H1 (cell line): ENCODE data around the gene TMEM244. TPM values are rescaled to one million over a fixed set of nuclear protein-coding genes. Genes with fewer than 3 reads are reported as not detected.

Source experiments
- CTCF ChIA-PET: fragments of 300-600 bp; sonication (Branson Sonifier 250); formaldehyde crosslinking; loops from one replicate; lab custom pipeline; 2021; ENCODE audit not compliant: partially characterized antibody; lab: Charles Lee
- POLR2A ChIA-PET: fragments of 300-600 bp; sonication (Branson Sonifier 250); formaldehyde crosslinking; loops from one replicate; lab custom pipeline; 2021; ENCODE audit warnings: inconsistent platforms; ENCODE audit not compliant: partially characterized antibody; lab: Charles Lee
- DNase-seq, 2 experiments: peaks; one replicate each; pipeline versions ENCODE4 v3.0.0 to v3.0.0-alpha.2; 2010 to 2022; ENCODE audit warnings: low spot score in 2 of 2, low read depth in 1 of 2, mixed read lengths in 1 of 2
- FAIRE-seq: peaks from 2 replicates; lab custom pipeline; 2011; peaks lifted over from hg19 to GRCh38; lab: Jason Lieb, UNC
- H2AFZ ChIP-seq: 2 replicates; pipeline ENCODE4 v1.8.1; 2012; ENCODE audit warnings: low read length, inconsistent platforms
- H2AK5ac ChIP-seq: 2 replicates; pipeline ENCODE4 v1.6.1; 2013; ENCODE audit warnings: low read depth, low read length
- H2BK120ac ChIP-seq: replicated peaks from 2 replicates; pipeline ENCODE3; 2013; ENCODE audit warnings: low read depth, low read length, inconsistent platforms
- H2BK12ac ChIP-seq: 2 replicates; pipeline ENCODE4 v1.6.1; 2013; ENCODE audit warnings: low read depth, low read length
- H2BK15ac ChIP-seq: 2 replicates; pipeline ENCODE4 v1.6.1; 2013; ENCODE audit warnings: low read length
- H2BK20ac ChIP-seq: 2 replicates; pipeline ENCODE4 v1.6.1; 2013; ENCODE audit warnings: low read length
- H2BK5ac ChIP-seq: 2 replicates; pipeline ENCODE4 v1.6.1; 2013; ENCODE audit warnings: low read depth, low read length
- H3K14ac ChIP-seq: 2 replicates; pipeline ENCODE4 v1.6.1; 2013; ENCODE audit warnings: inconsistent platforms; ENCODE audit not compliant: insufficient read length
- H3K18ac ChIP-seq: 2 replicates; pipeline ENCODE4 v1.6.1; 2013; ENCODE audit warnings: low read length; ENCODE audit errors: extremely low read depth
- H3K23ac ChIP-seq: 2 replicates; pipeline ENCODE4 v1.6.1; 2013; ENCODE audit warnings: inconsistent platforms; ENCODE audit not compliant: insufficient read length
- H3K23me2 ChIP-seq: 2 replicates; pipeline ENCODE4 v1.6.1; 2013; ENCODE audit warnings: low read depth, low read length
- H3K27ac ChIP-seq: 2 replicates; pipeline ENCODE4 v1.6.1; 2011; ENCODE audit warnings: low read depth, low read length, inconsistent platforms
- H3K27me3 ChIP-seq, 4 experiments: replicated peaks in 1 of 4; 1 replicate in 1 of 4; 2 replicates in 3 of 4; pipeline versions ENCODE4 v1.6.1 to v1.8.1; 2011 to 2013; ENCODE audit warnings: low read length in 3 of 4, mild to moderate bottlenecking in 3 of 4, inconsistent platforms in 2 of 4, mixed read lengths in 2 of 4, moderate library complexity in 1 of 4; ENCODE audit not compliant: control insufficient read depth in 3 of 4, insufficient read depth in 3 of 4; ENCODE audit errors: extremely low read depth in 1 of 4
- H3K36me3 ChIP-seq, 4 experiments: 2 replicates each; pipeline versions ENCODE4 v1.6.1 to v1.8.1; 2011 to 2013; ENCODE audit warnings: mild to moderate bottlenecking in 4 of 4, low read length in 3 of 4, moderate library complexity in 2 of 4, control low read depth in 1 of 4, inconsistent platforms in 1 of 4; ENCODE audit not compliant: insufficient read depth in 4 of 4, control insufficient read depth in 2 of 4
- H3K4ac ChIP-seq: replicated peaks from 2 replicates; pipeline ENCODE3; 2013; ENCODE audit warnings: low read length, low read depth, mixed read lengths, inconsistent platforms; ENCODE audit not compliant: insufficient read length
- H3K4me1 ChIP-seq, 4 experiments: replicated peaks in 1 of 4; 1 replicate in 1 of 4; 2 replicates in 3 of 4; pipeline versions ENCODE4 v1.6.1 to v1.8.1; 2011 to 2013; ENCODE audit warnings: low read length in 3 of 4, inconsistent platforms in 2 of 4, mixed read lengths in 1 of 4; ENCODE audit not compliant: insufficient read depth in 4 of 4, control insufficient read depth in 3 of 4
- H3K4me2 ChIP-seq, 2 experiments: 2 replicates each; pipeline versions ENCODE4 v1.6.1 to v1.8.1; 2011 to 2013; ENCODE audit warnings: low read depth in 2 of 2, low read length in 2 of 2, control low read depth in 1 of 2, inconsistent platforms in 1 of 2, mild to moderate bottlenecking in 1 of 2; ENCODE audit not compliant: insufficient read depth in 1 of 2
- H3K4me3 ChIP-seq, 4 experiments: fragments of 200-600, 300-600 bp in 1 of 4; sonication (generic), shearing (Covaris generic), sonication (Bioruptor Twin) in 1 of 4; 2 replicates each; pipeline versions ENCODE4 v1.5.1 to v1.8.1; 2011 to 2016; ENCODE audit warnings: low read length in 4 of 4, low read depth in 3 of 4, control low read depth in 2 of 4, inconsistent platforms in 2 of 4, mild to moderate bottlenecking in 2 of 4, mixed read lengths in 1 of 4, moderate library complexity in 1 of 4; ENCODE audit not compliant: insufficient read depth in 2 of 4; ENCODE audit errors: extremely low read depth in 1 of 4
- H3K56ac ChIP-seq: replicated peaks from 2 replicates; pipeline ENCODE3; 2013; ENCODE audit warnings: low read depth, mild to moderate bottlenecking, mixed read lengths, low read length, inconsistent platforms; ENCODE audit not compliant: insufficient read length
- H3K79me1 ChIP-seq: 2 replicates; pipeline ENCODE4 v1.6.1; 2013; ENCODE audit warnings: low read depth, low read length, control low read depth
- H3K79me2 ChIP-seq, 2 experiments: 2 replicates each; pipeline versions ENCODE4 v1.6.1 to v1.8.1; 2012 to 2013; ENCODE audit warnings: low read length in 2 of 2, mild to moderate bottlenecking in 2 of 2, inconsistent platforms in 1 of 2; ENCODE audit not compliant: insufficient read depth in 2 of 2, control insufficient read depth in 1 of 2
- H3K9ac ChIP-seq, 4 experiments: replicated peaks in 1 of 4; 1 replicate in 1 of 4; 2 replicates in 3 of 4; pipeline versions ENCODE4 v1.6.1 to v1.8.1; 2011 to 2013; ENCODE audit warnings: low read depth in 3 of 4, low read length in 3 of 4, control low read depth in 2 of 4, mild to moderate bottlenecking in 2 of 4, moderate library complexity in 2 of 4, inconsistent platforms in 1 of 4; ENCODE audit errors: extremely low read depth in 1 of 4
- H3K9me3 ChIP-seq, 2 experiments: 2 replicates each; pipeline versions ENCODE4 v1.6.1 to v1.8.1; 2012 to 2013; ENCODE audit warnings: mild to moderate bottlenecking in 2 of 2, moderate library complexity in 2 of 2, control low read depth in 1 of 2, inconsistent platforms in 1 of 2, low read depth in 1 of 2, low read length in 1 of 2, mixed read lengths in 1 of 2; ENCODE audit not compliant: insufficient read depth in 2 of 2
- H4K20me1 ChIP-seq, 2 experiments: replicated peaks in 1 of 2; 2 replicates each; pipeline versions ENCODE3 to v1.8.1; 2011 to 2013; ENCODE audit warnings: inconsistent platforms in 2 of 2, low read length in 2 of 2, mild to moderate bottlenecking in 1 of 2; ENCODE audit not compliant: insufficient read depth in 2 of 2, control insufficient read depth in 1 of 2
- H4K5ac ChIP-seq: 2 replicates; pipeline ENCODE4 v1.6.1; 2013; ENCODE audit warnings: low read length, low read depth, mixed read lengths, inconsistent platforms; ENCODE audit not compliant: insufficient read length
- H4K8ac ChIP-seq: 2 replicates; pipeline ENCODE4 v1.8.0; 2013; ENCODE audit warnings: mild to moderate bottlenecking, moderate library complexity, low read length, inconsistent platforms; ENCODE audit not compliant: insufficient read depth; ENCODE audit errors: extremely low read depth
- H4K91ac ChIP-seq: replicated peaks from 2 replicates; pipeline ENCODE3; 2013; ENCODE audit warnings: low read length, mixed read lengths, inconsistent platforms; ENCODE audit not compliant: insufficient read length
- KDM1A ChIP-seq: fragments of 200-600, 300-600 bp; sonication (generic); IDR thresholded peaks from 2 replicates; pipeline ENCODE4 v1.7.1; 2016; ENCODE audit warnings: mild to moderate bottlenecking, low read length, borderline replicate concordance
- PHF8 ChIP-seq: fragments of 200-600 bp; sonication (generic); conservative IDR thresholded peaks from 2 replicates; pipeline ENCODE4 v1.7.1; 2012; ENCODE audit warnings: low read depth, mild to moderate bottlenecking, inconsistent platforms, low read length, moderate library complexity
- RBBP5 ChIP-seq: IDR thresholded peaks from 2 replicates; pipeline ENCODE4 v1.7.1; 2012; ENCODE audit warnings: low read depth, mild to moderate bottlenecking, inconsistent platforms, low read length, moderate library complexity, borderline replicate concordance
- SP2 ChIP-seq: IDR thresholded peaks from 2 replicates; pipeline ENCODE4 v1.6.1; 2012; ENCODE audit warnings: mild to moderate bottlenecking, low read length, inconsistent platforms
- TCF12 ChIP-seq: IDR thresholded peaks from 2 replicates; pipeline ENCODE4 v1.6.1; 2011; ENCODE audit warnings: low read depth, mild to moderate bottlenecking, low read length
- WGBS, 2 experiments: shearing (Covaris generic) in 1 of 2; methylation state at CpG; one replicate each; pipeline versions ENCODE4 v1.1.6 to v1.1.7; 2013 to 2015; ENCODE audit warnings: low lambda C conversion rate in 2 of 2, mixed read lengths in 2 of 2, inconsistent platforms in 1 of 2, low coverage in 1 of 2, missing lambda C conversion rate in 1 of 2; ENCODE audit not compliant: insufficient replicate concordance in 2 of 2, insufficient coverage in 1 of 2, insufficient read length in 1 of 2; ENCODE audit errors: extremely low coverage in 1 of 2, missing lambda C conversion rate in 1 of 2; 5-methylcytosine and 5-hydroxymethylcytosine counted together
- polyA plus RNA-seq, 7 experiments: library from polyadenylated mRNA; depleted of rRNA in 3 of 7; stranded (reverse) in 5 of 7; unstranded in 2 of 7; fragments of >200 nt in 5 of 7; fragments of 200-250 nt in 2 of 7; gene quantifications; 1 replicate in 5 of 7; 2 replicates in 1 of 7; 4 replicates in 1 of 7; pipeline versions ENCODE4 v1.2.1 to v1.2.3, GENCODE V29; 2011 to 2013; ENCODE audit warnings: missing spikeins in 2 of 7, mixed read lengths in 2 of 7
- total RNA-seq: library from RNA; stranded (reverse); fragmentation: NEBNext Ultra II Directional; extraction: Animal tissue kit (Norgen Biotek cat#: 25700); gene quantifications from 2 replicates; pipeline ENCODE4 v1.2.1, GENCODE V29; 2021
- TF ChIP-seq, protein P1 (sequence below), 3 experiments: IDR thresholded peaks; 1 replicate in 2 of 3; 2 replicates in 1 of 3; pipeline versions ENCODE4 v1.5.1 to v1.6.1; 2011; ENCODE audit warnings: low read length in 3 of 3, mild to moderate bottlenecking in 3 of 3, inconsistent platforms in 2 of 3, low read depth in 1 of 3, moderate library complexity in 1 of 3; ENCODE audit not compliant: insufficient read depth in 1 of 3; ENCODE audit errors: control extremely low read depth in 1 of 3

TMEM244 gene
- total and polyA plus RNA-seq, 2 of the 8 experiments (the other 6 are each of a cell fraction or from before 2014, with no cell fraction given) = not detected

DNA sequence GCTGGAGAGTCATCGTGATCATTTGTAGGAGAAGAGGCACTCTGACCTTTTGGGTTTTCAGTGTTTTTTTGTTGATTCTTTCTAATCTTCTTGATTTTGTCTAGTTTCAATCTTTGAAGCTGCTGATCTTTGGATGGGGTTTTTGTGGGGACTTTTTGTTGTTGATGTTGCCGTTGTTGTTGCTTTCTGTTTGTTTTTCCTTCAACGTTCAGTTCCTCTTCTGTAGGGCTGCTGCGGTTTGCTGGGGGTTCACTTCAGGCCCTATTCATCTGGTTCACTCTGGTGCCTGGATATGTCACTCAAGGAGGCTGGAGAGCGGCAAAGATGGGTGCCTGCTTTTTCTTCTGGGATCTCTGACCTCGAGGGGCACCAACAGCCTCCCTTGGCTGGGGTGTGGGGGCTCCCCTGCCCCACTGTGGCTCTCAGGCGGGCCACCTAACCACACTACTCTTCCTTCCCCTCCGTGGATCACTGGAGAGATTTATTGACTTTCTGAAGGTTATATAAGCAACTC, 21.5 kb upstream of the TMEM244 start:
- no peak overlapping the region for H3K4me2 ChIP-seq
- no peak overlapping the region for H3K9ac ChIP-seq
- H2AFZ ChIP-seq = no peak overlapping the region
- no peak overlapping the region for H3K18ac ChIP-seq
- H3K14ac ChIP-seq = no peak overlapping the region
- H2BK15ac ChIP-seq = no peak overlapping the region
- ChIA-PET CTCF (interaction anchor here (1.6 kb wide), 1 partner anchor 11 kb away, joined by 4 read pairs; no protein-coding TSS in a partner anchor), POLR2A (no interaction called here)
- H4K91ac ChIP-seq = no peak overlapping the region
- FAIRE-seq (no peak), DNase-seq (no peak)
- no peak overlapping the region for H2BK20ac ChIP-seq
- H3K23me2 ChIP-seq = no peaks in the 10 kb centered on the region
- no peak overlapping the region for H4K5ac ChIP-seq
- TF ChIP-seq RBBP5 = no peak
- TF ChIP-seq TCF12 = no peak
- TF ChIP-seq, protein P1, sequence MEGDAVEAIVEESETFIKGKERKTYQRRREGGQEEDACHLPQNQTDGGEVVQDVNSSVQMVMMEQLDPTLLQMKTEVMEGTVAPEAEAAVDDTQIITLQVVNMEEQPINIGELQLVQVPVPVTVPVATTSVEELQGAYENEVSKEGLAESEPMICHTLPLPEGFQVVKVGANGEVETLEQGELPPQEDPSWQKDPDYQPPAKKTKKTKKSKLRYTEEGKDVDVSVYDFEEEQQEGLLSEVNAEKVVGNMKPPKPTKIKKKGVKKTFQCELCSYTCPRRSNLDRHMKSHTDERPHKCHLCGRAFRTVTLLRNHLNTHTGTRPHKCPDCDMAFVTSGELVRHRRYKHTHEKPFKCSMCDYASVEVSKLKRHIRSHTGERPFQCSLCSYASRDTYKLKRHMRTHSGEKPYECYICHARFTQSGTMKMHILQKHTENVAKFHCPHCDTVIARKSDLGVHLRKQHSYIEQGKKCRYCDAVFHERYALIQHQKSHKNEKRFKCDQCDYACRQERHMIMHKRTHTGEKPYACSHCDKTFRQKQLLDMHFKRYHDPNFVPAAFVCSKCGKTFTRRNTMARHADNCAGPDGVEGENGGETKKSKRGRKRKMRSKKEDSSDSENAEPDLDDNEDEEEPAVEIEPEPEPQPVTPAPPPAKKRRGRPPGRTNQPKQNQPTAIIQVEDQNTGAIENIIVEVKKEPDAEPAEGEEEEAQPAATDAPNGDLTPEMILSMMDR (IDR thresholded peaks at IDR 0.05; ENCODE audit: control extremely low read depth in 1 of 3, insufficient read depth in 1 of 3, low read depth in 1 of 3, low read length in 3 of 3) = no peak
- no peak for TF ChIP-seq KDM1A
- TF ChIP-seq PHF8 = no peak
- TF ChIP-seq SP2 = no peak
- no peak overlapping the region for H2BK120ac ChIP-seq
- 91% methylated on average over 8 of the region's 8 CpGs; no CpG with 5 or more reads in 1 of the 2 experiments for WGBS, 2 experiments
- H2BK12ac ChIP-seq = no peak overlapping the region
- H2BK5ac ChIP-seq = no peak overlapping the region
- H3K4me1 ChIP-seq = no peaks in the 10 kb centered on the region
- no peak overlapping the region for H3K23ac ChIP-seq
- no peaks in the 10 kb centered on the region for H3K9me3 ChIP-seq
- H3K36me3 ChIP-seq = no peaks in the 10 kb centered on the region
- H4K8ac ChIP-seq = no peak overlapping the region
- no peak overlapping the region for H3K27ac ChIP-seq
- H3K56ac ChIP-seq = no peak overlapping the region
- no peak overlapping the region for H3K4ac ChIP-seq
- H3K79me1 ChIP-seq = no peaks in the 10 kb centered on the region
- H4K20me1 ChIP-seq = no peaks in the 10 kb centered on the region
- no peak overlapping the region for H2AK5ac ChIP-seq
- no peaks in the 10 kb centered on the region for H3K79me2 ChIP-seq
- H3K4me3 ChIP-seq = no peak overlapping the region
- no peaks in the 10 kb centered on the region for H3K27me3 ChIP-seq
